ENCODE data around the gene ITPRIP.
A peak's percentile ranks its signal among the peaks of the same experiment; 100 is the strongest.

The ITPRIP gene

DNA sequence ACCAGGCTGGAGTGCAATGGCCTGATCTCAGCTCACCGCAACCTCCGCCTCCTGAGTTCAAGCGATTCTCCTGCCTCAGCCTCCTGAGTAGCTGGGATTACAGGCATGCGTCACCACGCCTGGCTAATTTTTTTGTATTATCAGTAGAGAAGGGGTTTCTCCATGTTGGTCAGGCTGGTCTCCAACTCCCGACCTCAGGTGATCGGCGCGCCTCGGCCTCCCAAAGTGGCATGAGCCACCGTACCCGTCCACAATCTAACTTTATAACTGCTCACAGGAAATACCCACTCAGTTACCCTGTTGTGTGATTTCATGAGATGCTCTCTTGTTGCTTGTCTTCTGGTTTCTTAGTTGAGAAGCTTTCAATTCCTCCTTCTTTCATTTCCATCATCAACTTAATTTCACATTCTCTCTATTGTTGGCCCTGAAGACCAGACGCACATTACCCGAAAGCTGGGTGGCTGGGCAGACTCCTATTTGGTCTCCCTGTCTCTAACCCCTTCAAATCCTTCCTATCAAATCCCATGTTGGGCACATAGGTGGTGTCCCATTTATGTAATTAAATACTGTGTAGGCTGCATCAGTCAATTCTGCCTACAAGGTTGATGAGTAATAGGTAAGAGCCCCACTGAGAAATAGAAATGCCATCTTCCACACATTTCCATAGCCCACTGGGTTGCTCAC lies 70.4 kb downstream of the ITPRIP start:
- Mint-ChIP-seq H3K36me3 (ENCODE audit: insufficient read depth) (peaks cover 59% of the 10 kb centered on the region), H3K27ac (peak overlapping the region; percentile 96 to 98), H3K27me3 (no peaks in the 10 kb centered on the region), H3K9me3 (no peaks in the 10 kb centered on the region), H3K4me3 (peak overlapping the region; percentile 85 to 88), H3K4me1 (ENCODE audit: low read depth in 2 of 2) (peaks cover 21 to 44% of the 10 kb centered on the region in 2 donors)
- ATAC-seq (replicated peaks): no peak
- DNase-seq: no peak

DNA sequence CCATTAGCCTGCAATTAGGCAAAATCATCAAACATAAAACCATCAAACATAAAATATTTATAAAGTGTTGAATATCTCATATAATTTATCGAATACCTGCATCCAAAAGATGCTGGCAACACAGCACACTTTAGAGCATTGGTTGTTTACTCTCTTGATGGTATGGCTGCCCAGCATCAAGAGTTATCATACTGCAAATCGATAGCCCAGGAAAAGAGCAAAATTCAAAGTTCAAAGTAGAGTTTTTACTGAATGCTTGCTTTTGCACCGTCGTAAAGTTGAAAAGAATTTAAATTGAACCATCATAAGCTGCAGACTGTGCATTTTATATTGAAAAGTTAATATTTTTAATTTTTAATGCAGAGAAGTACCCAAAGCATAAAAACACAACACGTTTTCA lies 73.5 kb downstream of the ITPRIP start:
- Mint-ChIP-seq H3K4me3 (no peak overlapping the region), H3K9me3 (no peaks in the 10 kb centered on the region), H3K4me1 (ENCODE audit: low read depth in 2 of 2) (peaks cover 38 to 64% of the 10 kb centered on the region in 2 donors), H3K36me3 (ENCODE audit: insufficient read depth) (peaks cover 84% of the 10 kb centered on the region), H3K27me3 (no peaks in the 10 kb centered on the region), H3K27ac (peak overlapping the region; percentile 68 to 75)
- ATAC-seq (replicated peaks): no peak
- DNase-seq: no peak

DNA sequence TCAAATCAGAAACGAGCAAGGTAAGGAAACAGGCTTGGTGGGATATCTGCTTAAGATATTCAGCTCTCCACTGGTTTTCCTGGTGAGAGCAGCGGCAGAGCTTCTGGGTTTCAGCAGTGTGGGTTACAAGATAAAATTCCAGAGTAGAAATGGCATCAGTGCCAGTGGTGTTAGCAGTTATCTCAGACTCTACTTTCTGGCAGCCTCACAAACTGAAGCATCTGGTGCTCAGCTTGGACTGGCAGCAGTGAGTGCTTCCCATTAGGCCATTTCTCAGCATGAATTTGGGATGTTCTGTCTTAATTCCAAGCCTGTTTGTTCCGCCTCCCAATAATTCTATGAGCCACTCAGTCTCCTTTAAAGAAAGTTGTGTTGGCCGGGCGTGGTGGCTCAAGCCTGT lies 76.2 kb downstream of the ITPRIP start:
- Mint-ChIP-seq H3K4me1 (ENCODE audit: low read depth in 2 of 2) (peaks cover 44 to 72% of the 10 kb centered on the region in 2 donors), H3K27ac (peak overlapping the region in 1 of 2 donors; percentile 65), H3K9me3 (no peaks in the 10 kb centered on the region), H3K27me3 (no peaks in the 10 kb centered on the region), H3K36me3 (ENCODE audit: insufficient read depth) (peaks cover 88% of the 10 kb centered on the region), H3K4me3 (no peak overlapping the region)
- DNase-seq (no peak), ATAC-seq (replicated peaks) (no peak)

DNA sequence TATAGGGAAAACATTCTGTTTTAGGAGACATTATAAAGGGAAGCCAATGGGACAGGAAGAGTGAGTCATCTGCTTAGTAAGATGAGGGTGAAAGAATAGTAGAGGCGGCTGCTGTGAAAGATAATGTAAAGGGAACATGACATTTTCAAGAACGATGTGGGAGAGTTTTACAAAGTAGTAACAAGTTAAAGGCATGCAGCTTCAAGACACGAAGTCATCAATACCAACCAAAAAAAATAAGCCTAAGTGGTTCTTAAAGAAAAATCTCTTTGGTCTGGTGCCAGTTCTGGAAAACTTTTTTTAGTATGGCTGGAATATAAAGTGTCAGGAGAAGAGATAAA lies 77.5 kb downstream of the ITPRIP start:
- ATAC-seq (replicated peaks): no peak
- peaks cover 49 to 79% of the 10 kb centered on the region in 2 donors for H3K4me1 Mint-ChIP-seq (ENCODE audit: low read depth in 2 of 2)
- H3K36me3 Mint-ChIP-seq (ENCODE audit: insufficient read depth): peaks cover 77% of the 10 kb centered on the region
- no peak for DNase-seq
- H3K9me3 Mint-ChIP-seq: no peaks in the 10 kb centered on the region
- H3K27ac Mint-ChIP-seq: peak overlapping the region; percentile 65 to 81
- peak overlapping the region in 1 of 2 donors; percentile 1 for H3K4me3 Mint-ChIP-seq
- H3K27me3 Mint-ChIP-seq: no peaks in the 10 kb centered on the region

DNA sequence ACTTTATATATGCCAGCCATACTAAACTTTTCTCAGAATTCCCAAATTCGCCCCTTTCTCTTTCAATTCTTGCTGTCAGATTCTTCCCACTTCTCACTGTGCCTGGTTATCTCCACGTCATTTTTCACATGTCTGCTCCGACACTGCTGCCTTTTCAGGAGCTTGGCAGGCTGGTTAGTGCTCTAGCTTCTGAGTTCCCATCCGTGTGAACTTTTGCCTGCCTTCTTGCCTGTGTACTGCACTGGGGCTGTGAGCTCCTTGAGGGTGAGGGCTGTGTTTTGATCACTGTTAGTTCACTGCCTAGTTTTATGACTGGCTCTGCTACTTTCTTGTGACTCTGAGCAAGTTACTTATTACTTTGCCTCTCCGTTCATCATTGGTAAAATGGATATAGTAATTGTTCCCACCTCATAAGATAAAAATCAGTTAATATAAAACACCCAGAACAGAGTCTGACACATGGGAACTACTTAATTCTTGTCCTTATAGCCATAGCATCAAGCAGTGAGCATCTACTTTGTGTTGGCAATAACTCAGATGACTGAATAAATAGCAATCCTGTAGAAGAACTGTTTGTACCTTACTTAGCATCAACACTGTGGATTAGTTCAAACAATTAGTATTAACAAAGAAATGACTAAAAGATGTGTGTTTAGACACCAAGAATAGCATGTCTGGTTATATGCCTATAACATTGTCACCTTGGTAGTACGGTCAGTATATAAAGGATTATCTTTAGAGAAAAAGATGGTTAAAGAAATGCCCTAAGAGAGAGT lies 78.1 kb downstream of the ITPRIP start:
- Mint-ChIP-seq H3K9me3 (no peaks in the 10 kb centered on the region), H3K27me3 (no peaks in the 10 kb centered on the region), H3K4me1 (ENCODE audit: low read depth in 2 of 2) (peaks cover 49 to 77% of the 10 kb centered on the region in 2 donors), H3K4me3 (peak overlapping the region in 1 of 2 donors; percentile 1), H3K36me3 (ENCODE audit: insufficient read depth) (peaks cover 72% of the 10 kb centered on the region), H3K27ac (peak overlapping the region; percentile 65 to 81)
- no peak for ATAC-seq (replicated peaks)
- DNase-seq: no peak

All from effector memory CD8-positive, alpha-beta T cell (primary cell).